ENCODE data around the gene MAPKAP1. TPM values are rescaled to one million over a fixed set of nuclear protein-coding genes. Genes with fewer than 3 reads are reported as not detected.

Gene MAPKAP1
- total and polyA plus RNA-seq, 8 donors = 32.7 to 212 (median 78.2) TPM

DNA sequence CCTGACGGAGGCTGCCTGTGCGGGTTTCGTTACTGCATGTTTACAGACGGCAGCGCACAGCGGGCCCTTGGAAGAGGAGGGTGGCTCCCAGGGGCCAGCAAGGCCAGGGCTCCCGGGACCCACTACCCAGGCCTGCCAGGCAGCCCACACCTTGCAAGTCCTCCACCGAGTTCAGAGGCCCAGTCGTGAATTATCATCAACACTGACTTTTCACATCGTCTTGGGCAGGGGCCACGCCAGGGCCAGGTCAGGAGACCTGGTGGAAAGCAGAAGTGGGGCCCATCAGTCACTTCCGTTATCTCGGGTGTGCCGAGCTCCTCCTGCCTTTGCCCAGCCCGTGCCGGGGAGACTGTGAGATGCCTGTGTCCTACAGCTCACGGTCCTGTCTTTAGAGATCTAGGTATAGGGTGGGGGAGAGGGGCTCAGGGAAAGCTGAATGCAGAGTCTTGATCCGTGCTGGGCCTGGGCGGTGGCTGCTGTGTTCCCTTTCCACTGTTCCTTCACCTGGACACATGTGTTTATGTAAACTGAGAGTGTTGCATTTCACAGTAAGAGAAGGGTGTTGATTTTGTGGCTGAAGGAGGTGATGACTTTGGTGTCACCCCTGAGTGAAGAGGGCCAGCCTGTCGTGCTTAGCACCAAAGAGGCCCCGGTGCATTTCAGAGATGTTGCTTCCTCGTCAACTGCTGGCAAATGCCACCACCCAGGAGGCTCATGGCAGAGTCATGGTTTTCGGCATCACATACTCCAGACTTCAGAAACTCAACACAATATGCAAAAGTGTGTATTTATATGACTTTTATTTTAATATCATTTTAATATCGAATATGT lies 270.2 kb downstream of the MAPKAP1 start:
- Histone ChIP-seq H3K27me3 (no peaks in the 10 kb centered on the region), H3K36me3 (peaks cover 13 to 52% (median 47%) of the 10 kb centered on the region in 4 donors), H3K9me3 (no peaks in the 10 kb centered on the region), H3K4me3 (no peak overlapping the region), H3K27ac (no peak overlapping the region), H3K4me1 (no peaks in the 10 kb centered on the region)
- no peak for DNase-seq
- WGBS, 5 donors = 80 to 84% (median 81%) methylated on average over 19 to 24 of the region's 24 CpGs
- TF ChIP-seq, protein P1, sequence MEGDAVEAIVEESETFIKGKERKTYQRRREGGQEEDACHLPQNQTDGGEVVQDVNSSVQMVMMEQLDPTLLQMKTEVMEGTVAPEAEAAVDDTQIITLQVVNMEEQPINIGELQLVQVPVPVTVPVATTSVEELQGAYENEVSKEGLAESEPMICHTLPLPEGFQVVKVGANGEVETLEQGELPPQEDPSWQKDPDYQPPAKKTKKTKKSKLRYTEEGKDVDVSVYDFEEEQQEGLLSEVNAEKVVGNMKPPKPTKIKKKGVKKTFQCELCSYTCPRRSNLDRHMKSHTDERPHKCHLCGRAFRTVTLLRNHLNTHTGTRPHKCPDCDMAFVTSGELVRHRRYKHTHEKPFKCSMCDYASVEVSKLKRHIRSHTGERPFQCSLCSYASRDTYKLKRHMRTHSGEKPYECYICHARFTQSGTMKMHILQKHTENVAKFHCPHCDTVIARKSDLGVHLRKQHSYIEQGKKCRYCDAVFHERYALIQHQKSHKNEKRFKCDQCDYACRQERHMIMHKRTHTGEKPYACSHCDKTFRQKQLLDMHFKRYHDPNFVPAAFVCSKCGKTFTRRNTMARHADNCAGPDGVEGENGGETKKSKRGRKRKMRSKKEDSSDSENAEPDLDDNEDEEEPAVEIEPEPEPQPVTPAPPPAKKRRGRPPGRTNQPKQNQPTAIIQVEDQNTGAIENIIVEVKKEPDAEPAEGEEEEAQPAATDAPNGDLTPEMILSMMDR (IDR thresholded peaks at IDR 0.05) = no peak
- TF ChIP-seq POLR2A (IDR thresholded peaks at IDR 0.05) (no peak), EP300 (IDR thresholded peaks at IDR 0.05) (no peak), POLR2AphosphoS5 (IDR thresholded peaks at IDR 0.05) (no peak)
- intact Hi-C loops (cut with DNase I; ENCODE audit: low total_unique reads) = no loop called here

DNA sequence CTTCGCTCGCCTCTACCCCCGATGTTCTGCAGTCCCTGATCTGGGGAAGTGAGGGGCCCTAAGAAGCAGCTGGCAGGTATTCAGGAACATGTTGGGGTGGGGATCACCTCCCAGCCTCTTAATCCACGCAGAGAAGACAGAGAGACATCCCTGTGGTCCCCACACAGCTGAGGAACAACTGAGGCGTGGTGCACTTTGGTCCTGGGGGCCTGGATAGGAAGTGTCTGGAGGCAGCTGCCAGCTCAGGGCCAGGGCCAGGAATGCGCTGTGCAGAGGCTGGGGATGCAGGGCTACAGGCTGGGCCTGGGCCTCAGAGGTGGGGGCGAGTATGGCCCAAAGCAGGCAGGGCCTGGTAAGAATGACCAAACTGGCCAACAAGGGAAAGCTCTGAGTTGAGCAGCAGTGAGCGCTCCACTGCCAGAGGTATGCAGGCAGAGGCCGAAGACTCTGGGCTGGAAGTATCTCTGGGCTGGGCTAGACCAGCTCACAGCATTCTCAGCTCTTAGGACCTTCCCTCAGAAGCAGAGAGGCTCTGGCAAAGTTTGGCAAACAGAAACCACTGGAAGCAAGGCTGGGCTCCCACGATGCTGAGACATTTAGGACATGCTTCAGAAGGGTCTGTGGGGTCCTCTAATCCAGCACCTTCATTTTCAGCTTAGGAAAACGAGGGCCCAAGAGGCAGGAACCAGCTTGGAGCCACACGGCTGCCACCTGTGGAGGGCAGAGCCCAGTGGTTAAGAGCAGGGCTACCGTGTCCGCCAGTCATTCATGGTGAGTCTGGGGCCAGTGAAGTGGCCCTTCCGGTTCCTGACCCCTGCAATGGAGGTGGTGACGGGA lies 271.0 kb downstream of the MAPKAP1 start:
- TF ChIP-seq POLR2A (IDR thresholded peaks at IDR 0.05) (no peak), EP300 (IDR thresholded peaks at IDR 0.05) (no peak), POLR2AphosphoS5 (IDR thresholded peaks at IDR 0.05) (no peak)
- TF ChIP-seq, protein P1 (IDR thresholded peaks at IDR 0.05) = no peak
- DNase-seq = no peak
- Histone ChIP-seq H3K4me3 (no peak overlapping the region), H3K9me3 (no peaks in the 10 kb centered on the region), H3K4me1 (no peaks in the 10 kb centered on the region), H3K27me3 (no peaks in the 10 kb centered on the region), H3K27ac (no peak overlapping the region), H3K36me3 (peaks cover 13 to 47% (median 42%) of the 10 kb centered on the region in 4 donors)
- 91 to 94% (median 92%) methylated on average over 16 of the region's 16 CpGs for WGBS, 5 donors
- intact Hi-C loops (cut with DNase I; ENCODE audit: low total_unique reads) = no loop called here

DNA sequence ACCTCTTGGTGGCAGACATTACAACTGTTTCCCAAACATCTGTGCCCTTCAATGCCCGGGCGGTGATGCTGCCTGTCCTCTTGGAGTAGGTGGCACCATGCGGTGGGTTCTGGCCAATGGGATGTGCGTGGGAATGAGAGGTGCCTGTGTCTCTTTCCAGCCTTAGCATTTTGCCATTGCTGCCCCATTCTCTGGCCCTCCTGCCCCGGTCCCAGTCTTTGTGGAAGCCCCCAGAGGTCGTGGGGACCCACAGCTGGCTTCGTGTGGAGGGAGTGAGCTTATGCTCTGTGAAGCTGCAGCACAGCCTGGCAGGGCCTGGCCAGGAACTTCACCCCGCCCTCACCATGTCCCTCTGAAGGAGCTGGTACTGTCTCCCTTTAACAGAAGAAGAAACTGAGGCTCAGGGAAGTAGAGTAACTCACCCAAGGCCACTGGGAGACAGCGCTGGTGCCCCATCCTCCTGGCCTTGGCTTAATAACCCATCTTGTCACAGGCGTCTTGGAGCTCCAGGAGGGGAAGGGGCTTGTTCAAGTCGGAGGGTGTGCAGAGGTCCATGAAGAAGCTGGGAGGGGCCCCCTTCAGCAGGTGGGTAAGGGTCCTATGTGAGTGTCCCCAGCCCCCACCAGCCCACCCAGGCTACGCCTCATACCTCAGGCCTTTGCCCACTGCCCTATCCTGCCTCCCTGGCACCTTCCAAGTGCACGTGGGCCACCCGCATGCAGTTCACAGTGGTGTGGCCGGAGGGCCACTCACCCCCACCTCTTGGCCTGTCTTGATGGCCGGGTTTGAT lies 271.8 kb downstream of the MAPKAP1 start:
- intact Hi-C loops (cut with DNase I; ENCODE audit: low total_unique reads) = no loop called here
- H3K27ac ChIP-seq = no peak overlapping the region
- no peaks in the 10 kb centered on the region for H3K9me3 ChIP-seq
- TF ChIP-seq, protein P1 (IDR thresholded peaks at IDR 0.05) = no peak
- TF ChIP-seq EP300 (IDR thresholded peaks at IDR 0.05) = no peak
- no peaks in the 10 kb centered on the region for H3K27me3 ChIP-seq
- 78 to 88% (median 86%) methylated on average over 13 to 16 of the region's 16 CpGs for WGBS, 5 donors
- no peaks in the 10 kb centered on the region for H3K4me1 ChIP-seq
- DNase-seq = no peak
- no peak overlapping the region for H3K4me3 ChIP-seq
- peaks cover 13 to 39% (median 34%) of the 10 kb centered on the region in 4 donors for H3K36me3 ChIP-seq

DNA sequence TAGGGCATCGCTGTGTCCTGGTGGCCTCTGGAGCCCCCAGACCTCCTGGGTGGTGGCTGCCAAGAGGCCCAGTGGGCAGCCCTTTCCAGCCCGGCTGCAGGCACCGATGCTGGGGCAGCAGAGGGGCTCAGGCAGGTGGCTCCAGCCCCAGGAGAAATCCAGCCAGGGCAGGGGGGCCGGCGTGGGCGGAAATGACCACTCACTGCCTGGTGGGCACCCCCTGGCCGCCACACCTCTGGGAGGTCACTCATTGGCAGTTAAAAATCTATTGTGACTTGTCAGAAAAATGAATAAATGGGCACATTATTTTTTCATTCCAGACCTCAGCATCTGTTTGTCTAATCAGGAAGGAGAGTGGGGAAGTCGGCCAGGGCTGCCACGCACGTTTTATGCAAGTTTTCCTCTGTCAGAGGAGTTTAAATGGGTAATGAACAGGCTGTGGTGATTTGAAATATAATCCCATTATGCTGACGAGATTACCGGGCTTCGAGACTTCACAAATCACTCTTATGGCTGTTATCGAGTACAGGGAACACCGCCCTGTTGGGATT lies 273.5 kb downstream of the MAPKAP1 start:
- Histone ChIP-seq H3K4me3 (no peak overlapping the region), H3K27me3 (no peaks in the 10 kb centered on the region), H3K27ac (no peak overlapping the region), H3K4me1 (no peaks in the 10 kb centered on the region), H3K9me3 (no peaks in the 10 kb centered on the region), H3K36me3 (peaks cover 4 to 23% (median 18%) of the 10 kb centered on the region in 4 donors)
- intact Hi-C loops (cut with DNase I; ENCODE audit: low total_unique reads) = no loop called here
- TF ChIP-seq, protein P1 (IDR thresholded peaks at IDR 0.05) = no peak
- TF ChIP-seq EP300 (IDR thresholded peaks at IDR 0.05) (no peak), POLR2A (IDR thresholded peaks at IDR 0.05) (no peak), POLR2AphosphoS5 (IDR thresholded peaks at IDR 0.05) (no peak)
- WGBS, 5 donors = 40 to 55% (median 48%) methylated on average over 12 to 15 of the region's 15 CpGs
- DNase-seq = peak in 1 of 2 donors; percentile 49

Data from stomach (tissue), 9 donors.